SU-DHL-6 (cell line): ENCODE data around the gene RFTN1.

Experiments
- H2AFZ ChIP-seq: fragments of 200-600 bp; sonication (generic); 2 replicates; pipeline ENCODE4 v1.6.1; 2014; ENCODE audit warnings: low read depth, mild to moderate bottlenecking, moderate library complexity, mixed read lengths, antibody characterized with exemption, low read length; ENCODE audit not compliant: severe bottlenecking
- H3F3A ChIP-seq: fragments of 200-600 bp; shearing (Covaris generic); 2 replicates; pipeline ENCODE4 v1.6.0; 2016; ENCODE audit warnings: antibody characterized with exemption, mild to moderate bottlenecking; ENCODE audit not compliant: insufficient read depth
- H3K27ac ChIP-seq: fragments of 200-600 bp; sonication (generic); 2 replicates; pipeline ENCODE4 v1.5.1; 2016; ENCODE audit warnings: low read depth, mild to moderate bottlenecking, low read length, moderate library complexity, mixed read lengths
- H3K27me3 ChIP-seq: fragments of 200-600 bp; sonication (generic), shearing (Covaris generic); 2 replicates; pipeline ENCODE4 v1.6.0; 2014; ENCODE audit warnings: mild to moderate bottlenecking, low read length
- H3K36me3 ChIP-seq: fragments of 200-600 bp; sonication (generic); 2 replicates; pipeline ENCODE4 v1.6.1; 2014; ENCODE audit warnings: mild to moderate bottlenecking, low read length, mixed read lengths
- H3K4me2 ChIP-seq: fragments of 300-600, 200-600 bp; shearing (Covaris generic), sonication (generic); 2 replicates; pipeline ENCODE4 v1.6.0; 2014; ENCODE audit warnings: low read length, low read depth, mild to moderate bottlenecking; ENCODE audit not compliant: poor library complexity, severe bottlenecking
- H3K4me3 ChIP-seq: fragments of 200-600 bp; sonication (generic); 2 replicates; pipeline ENCODE4 v1.5.1; 2014; ENCODE audit warnings: antibody characterized with exemption, low read length, mild to moderate bottlenecking, mixed read lengths; ENCODE audit not compliant: insufficient read depth, poor library complexity, severe bottlenecking
- H3K79me2 ChIP-seq: fragments of 200-600 bp; sonication (generic); 2 replicates; pipeline ENCODE4 v1.6.1; 2014; ENCODE audit warnings: mild to moderate bottlenecking, low read length, moderate library complexity; ENCODE audit not compliant: insufficient read depth
- H3K9ac ChIP-seq: fragments of 200-600 bp; sonication (generic); 2 replicates; pipeline ENCODE4 v1.7.0; 2014; ENCODE audit warnings: mild to moderate bottlenecking, low read length
- H3K9me2 ChIP-seq: fragments of 200-600 bp; sonication (generic); replicated peaks from 2 replicates; pipeline ENCODE4 v1.6.1; 2014; ENCODE audit warnings: low read length; ENCODE audit not compliant: insufficient read depth
- H3K9me3 ChIP-seq: fragments of 200-600 bp; sonication (generic); 2 replicates; pipeline ENCODE4 v1.6.1; 2014; ENCODE audit warnings: low read length, mixed read lengths; ENCODE audit not compliant: insufficient read depth
- H4K20me1 ChIP-seq: fragments of 200-600 bp; sonication (generic); 2 replicates; pipeline ENCODE4 v1.6.1; 2014; ENCODE audit warnings: low read depth, mild to moderate bottlenecking, antibody characterized with exemption, low read length, moderate library complexity, mixed read lengths
- EZH2phosphoT487 ChIP-seq: fragments of 200-600 bp; sonication (generic), shearing (Covaris generic); conservative IDR thresholded peaks from 2 replicates; pipeline ENCODE4 v1.6.1; 2018; ENCODE audit warnings: mild to moderate bottlenecking, antibody characterized with exemption, low read length, moderate library complexity, mixed read lengths
- TF ChIP-seq, protein P1 (sequence below): fragments of 200-600 bp; sonication (generic); IDR thresholded peaks from one replicate; pipeline ENCODE4 v1.5.1; 2017; ENCODE audit warnings: antibody characterized with exemption, mild to moderate bottlenecking, low read length, moderate library complexity; ENCODE audit not compliant: insufficient read depth, poor library complexity, severe bottlenecking

Gene RFTN1

DNA sequence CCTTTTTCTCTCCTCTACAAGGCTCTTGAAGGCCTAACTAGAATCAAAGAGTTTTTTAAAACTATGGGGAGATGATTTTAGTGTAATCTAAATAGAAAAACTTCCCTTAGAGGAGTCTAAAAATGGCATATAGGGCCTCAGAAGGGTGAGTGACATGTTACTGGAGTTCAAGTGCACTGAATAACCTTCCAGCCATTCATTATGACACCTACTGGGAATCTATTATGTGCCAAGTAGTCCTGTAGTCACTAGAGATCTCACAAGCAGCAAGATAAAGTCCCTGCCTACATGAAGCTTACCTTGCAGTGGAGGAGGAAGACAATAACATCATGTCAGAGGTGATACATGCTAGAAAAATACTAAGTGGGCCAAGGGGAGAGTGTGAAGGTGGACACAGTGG lies 152.4 kb downstream of the RFTN1 start:
- Histone ChIP-seq H3K9me3 (no peaks in the 10 kb centered on the region), H3K27ac (no peak overlapping the region), H3K4me2 (no peak overlapping the region), H3K9ac (no peak overlapping the region), H2AFZ (no peak overlapping the region), H3K27me3 (no peaks in the 10 kb centered on the region), H3K4me3 (no peak overlapping the region), H3K79me2 (peaks cover 75% of the 10 kb centered on the region), H3K36me3 (peaks cover 58% of the 10 kb centered on the region), H4K20me1 (no peaks in the 10 kb centered on the region), H3F3A (peaks cover 8% of the 10 kb centered on the region; the same call in 1 of the 2 replicates), H3K9me2 (no peaks in the 10 kb centered on the region)
- TF ChIP-seq, protein P1, sequence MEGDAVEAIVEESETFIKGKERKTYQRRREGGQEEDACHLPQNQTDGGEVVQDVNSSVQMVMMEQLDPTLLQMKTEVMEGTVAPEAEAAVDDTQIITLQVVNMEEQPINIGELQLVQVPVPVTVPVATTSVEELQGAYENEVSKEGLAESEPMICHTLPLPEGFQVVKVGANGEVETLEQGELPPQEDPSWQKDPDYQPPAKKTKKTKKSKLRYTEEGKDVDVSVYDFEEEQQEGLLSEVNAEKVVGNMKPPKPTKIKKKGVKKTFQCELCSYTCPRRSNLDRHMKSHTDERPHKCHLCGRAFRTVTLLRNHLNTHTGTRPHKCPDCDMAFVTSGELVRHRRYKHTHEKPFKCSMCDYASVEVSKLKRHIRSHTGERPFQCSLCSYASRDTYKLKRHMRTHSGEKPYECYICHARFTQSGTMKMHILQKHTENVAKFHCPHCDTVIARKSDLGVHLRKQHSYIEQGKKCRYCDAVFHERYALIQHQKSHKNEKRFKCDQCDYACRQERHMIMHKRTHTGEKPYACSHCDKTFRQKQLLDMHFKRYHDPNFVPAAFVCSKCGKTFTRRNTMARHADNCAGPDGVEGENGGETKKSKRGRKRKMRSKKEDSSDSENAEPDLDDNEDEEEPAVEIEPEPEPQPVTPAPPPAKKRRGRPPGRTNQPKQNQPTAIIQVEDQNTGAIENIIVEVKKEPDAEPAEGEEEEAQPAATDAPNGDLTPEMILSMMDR: no peak
- TF ChIP-seq EZH2phosphoT487: no peak

DNA sequence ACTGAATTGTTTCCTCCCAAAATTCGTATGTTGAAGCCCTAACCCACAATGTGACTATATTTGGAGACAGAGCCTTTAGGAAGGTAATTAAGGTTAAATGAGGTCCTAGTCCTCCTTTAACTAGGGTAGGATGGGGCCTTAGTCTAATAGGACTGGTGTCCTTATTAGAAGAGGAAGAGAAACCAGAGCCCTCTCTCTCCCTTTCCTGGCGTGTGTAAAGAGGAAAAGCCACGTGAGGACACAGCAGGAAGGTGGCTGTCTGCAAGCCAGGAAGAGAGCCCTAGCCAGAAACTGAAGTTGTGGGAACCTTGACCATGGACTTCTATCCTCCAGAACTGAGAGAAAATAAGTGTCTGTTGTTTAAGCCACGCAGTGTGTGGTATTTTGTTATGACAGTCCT lies 154.2 kb downstream of the RFTN1 start:
- Histone ChIP-seq H2AFZ (no peak overlapping the region), H3K27ac (peak overlapping the region; percentile 6; the same call in 1 of the 2 replicates), H3K9me2 (no peaks in the 10 kb centered on the region), H3K36me3 (peaks cover 48% of the 10 kb centered on the region), H3K79me2 (peaks cover 76% of the 10 kb centered on the region), H3K27me3 (no peaks in the 10 kb centered on the region), H4K20me1 (no peaks in the 10 kb centered on the region), H3K4me3 (no peak overlapping the region), H3K4me2 (no peak overlapping the region), H3K9ac (no peak overlapping the region), H3F3A (peaks cover 5% of the 10 kb centered on the region; the same call in 1 of the 2 replicates), H3K9me3 (no peaks in the 10 kb centered on the region)
- no peak for TF ChIP-seq EZH2phosphoT487
- TF ChIP-seq, protein P1: no peak

DNA sequence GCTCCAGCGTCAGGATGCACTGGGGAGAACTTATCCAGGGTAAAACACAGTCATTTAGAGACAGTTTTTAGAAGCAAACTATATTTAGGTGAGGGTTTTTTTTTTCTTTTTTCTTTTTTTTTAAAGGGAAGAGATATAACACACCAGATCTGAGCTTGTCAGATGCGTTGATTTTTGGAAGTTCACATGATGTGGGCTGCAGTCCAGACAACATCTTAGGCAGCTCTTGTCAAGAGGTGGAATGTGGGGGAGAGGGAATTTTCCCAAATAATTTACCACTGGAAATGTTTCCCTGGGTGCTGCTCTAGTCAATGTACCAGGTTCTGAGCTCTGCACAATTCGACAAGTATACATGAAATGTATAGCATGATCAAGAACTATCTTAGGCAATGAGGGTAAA lies 155.2 kb downstream of the RFTN1 start:
- Histone ChIP-seq H3K4me2 (no peak overlapping the region), H3K27ac (no peak overlapping the region), H3K9me3 (no peaks in the 10 kb centered on the region), H3F3A (peaks cover 5% of the 10 kb centered on the region; the same call in 1 of the 2 replicates), H3K9ac (no peak overlapping the region), H3K36me3 (peaks cover 43% of the 10 kb centered on the region), H2AFZ (no peak overlapping the region), H3K4me3 (no peak overlapping the region), H3K9me2 (no peaks in the 10 kb centered on the region), H4K20me1 (no peaks in the 10 kb centered on the region), H3K27me3 (no peaks in the 10 kb centered on the region), H3K79me2 (peaks cover 73% of the 10 kb centered on the region)
- TF ChIP-seq EZH2phosphoT487: no peak
- TF ChIP-seq, protein P1: no peak
